ENCODE results near the gene CPZ.

Gene CPZ

GRCh38 chr4:8592366-8593263 lies at the start of gene CPZ:
TSS of gene CPZ (plus strand) at chr4:8592765. CDS start at chr4:8592834, 69 bp downstream.
- FAIRE-seq: no peak

DNA sequence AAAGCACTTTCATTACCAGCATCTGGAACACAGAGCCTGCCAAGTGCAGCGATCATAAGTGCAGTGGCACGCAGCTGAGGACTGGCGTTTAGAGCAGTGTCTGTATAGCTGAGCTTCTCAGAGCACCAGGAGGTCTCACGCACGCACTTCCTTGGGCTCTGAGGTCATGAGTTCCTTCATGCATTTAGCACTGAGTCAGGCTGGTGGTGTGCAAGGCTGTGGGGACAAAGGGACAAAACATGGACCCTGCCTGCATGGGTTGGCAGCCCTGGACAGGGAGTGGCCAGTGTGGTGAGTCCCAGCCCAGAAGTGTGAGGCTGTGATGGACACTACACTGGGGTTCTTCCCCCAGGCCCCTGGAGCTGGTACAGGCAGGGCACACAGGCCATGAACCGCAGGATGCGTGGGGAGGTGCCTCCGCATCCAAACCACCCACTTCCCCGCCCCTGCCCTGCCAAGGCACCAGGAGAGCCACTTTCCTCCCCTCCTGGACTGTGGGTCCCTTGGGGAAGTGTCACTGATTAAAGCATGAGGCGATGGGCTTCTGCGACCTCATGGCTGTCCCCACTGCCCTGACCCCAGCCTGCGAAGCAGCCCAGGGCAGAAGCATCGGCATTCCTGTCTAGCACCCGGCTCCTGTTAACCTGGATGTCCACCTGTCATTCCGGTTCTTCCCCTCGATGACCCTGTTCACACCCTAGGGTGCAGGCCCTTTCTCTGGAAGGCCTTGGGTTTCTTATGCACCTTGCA lies 49.6 kb upstream of the CPZ start:
- FAIRE-seq: no peak

DNA sequence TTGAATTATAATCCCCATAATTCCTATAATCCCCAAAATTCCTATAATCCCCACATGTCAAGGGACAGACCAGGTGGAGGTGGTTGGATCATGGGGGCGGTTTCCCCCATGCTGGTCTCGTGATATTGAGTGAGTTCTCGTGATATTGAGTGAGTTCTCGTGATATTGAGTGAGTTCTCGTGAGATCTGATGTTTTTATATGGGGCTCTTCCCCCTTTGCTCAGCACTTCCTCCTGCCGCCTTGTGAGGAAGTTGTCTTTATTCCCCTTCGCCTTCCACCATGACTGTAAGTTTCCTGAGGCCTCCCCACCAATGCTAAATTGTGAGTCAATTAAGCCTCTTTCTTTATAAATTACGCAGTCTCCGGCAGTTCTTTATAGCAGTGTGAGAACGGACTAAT lies 48.9 kb upstream of the CPZ start:
- FAIRE-seq: no peak

GRCh38 chr4:8544282-8544681 lies 48.3 kb upstream of the CPZ start:
- no peak for FAIRE-seq

DNA sequence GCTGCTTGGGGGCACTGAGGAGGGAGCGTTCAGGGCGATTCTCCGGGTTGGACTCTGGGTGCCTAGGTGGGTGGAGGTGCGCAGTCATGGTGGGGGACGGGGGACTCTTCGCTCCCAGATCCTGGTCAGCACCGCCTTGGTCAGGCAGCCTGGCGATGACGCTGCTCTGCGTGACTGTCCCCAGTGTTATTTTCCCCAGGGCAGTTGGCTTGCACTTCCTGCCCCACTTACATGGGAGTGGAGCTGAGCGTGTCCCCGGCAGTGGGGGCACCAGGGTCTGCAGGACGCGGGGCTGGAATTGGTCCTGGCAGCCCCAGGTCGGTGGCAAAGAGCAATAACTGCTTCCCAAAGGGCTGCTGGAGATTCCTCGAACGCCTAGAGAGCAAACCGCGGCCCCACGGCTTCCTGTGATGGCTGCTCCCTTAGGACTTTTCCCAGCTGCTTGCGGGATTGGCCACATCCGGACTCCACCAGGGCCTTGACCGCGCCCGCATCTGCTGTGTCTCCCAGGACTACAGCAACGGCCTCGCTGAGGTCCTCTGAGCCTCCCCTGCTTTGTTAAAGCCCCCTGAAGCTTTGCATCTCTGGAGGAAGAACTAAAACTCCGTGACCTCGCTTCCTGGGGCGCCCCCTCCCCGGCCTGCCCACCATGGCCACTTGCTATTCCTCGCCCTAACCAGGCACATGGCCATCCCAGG lies 47.7 kb upstream of the CPZ start:
- no peak for FAIRE-seq

DNA sequence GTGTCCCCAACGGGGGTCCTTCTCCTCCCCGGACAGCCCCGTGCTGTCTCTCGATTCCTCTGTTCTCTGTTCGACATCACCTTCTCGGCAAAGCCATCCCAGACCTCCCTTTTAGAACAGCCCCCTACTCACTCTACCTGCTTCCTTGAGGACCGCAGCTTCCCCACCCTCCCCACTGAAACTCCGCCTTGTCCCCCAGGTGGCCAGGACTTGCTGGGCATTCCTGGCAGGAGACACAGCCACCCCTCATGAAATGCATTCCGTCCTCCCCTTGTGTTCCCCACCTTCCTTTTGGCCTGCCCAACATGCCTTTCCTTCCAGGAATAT lies 47.2 kb upstream of the CPZ start:
- FAIRE-seq: no peak

DNA sequence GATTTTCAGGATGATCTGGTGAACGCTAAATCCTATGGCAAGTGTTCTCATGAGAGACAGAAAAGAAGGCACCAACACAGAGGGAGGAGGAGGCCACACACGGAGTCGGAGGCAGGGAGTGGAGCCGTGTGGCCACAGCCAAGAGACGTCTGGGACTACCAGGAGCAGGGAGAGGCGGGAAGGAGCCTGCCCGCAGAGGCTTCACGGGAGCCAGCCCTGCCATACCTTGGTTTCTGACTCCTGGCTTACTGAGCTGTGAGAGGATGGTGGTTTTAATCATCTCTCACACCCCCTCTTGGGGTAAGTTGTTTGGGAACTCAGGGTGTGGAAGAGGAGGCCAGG lies 45.8 kb upstream of the CPZ start:
- no peak for FAIRE-seq

- FAIRE-seq: no peak
Measured at GRCh38 chr4:8547108-8547911, 45.3 kb upstream of the CPZ start.

DNA sequence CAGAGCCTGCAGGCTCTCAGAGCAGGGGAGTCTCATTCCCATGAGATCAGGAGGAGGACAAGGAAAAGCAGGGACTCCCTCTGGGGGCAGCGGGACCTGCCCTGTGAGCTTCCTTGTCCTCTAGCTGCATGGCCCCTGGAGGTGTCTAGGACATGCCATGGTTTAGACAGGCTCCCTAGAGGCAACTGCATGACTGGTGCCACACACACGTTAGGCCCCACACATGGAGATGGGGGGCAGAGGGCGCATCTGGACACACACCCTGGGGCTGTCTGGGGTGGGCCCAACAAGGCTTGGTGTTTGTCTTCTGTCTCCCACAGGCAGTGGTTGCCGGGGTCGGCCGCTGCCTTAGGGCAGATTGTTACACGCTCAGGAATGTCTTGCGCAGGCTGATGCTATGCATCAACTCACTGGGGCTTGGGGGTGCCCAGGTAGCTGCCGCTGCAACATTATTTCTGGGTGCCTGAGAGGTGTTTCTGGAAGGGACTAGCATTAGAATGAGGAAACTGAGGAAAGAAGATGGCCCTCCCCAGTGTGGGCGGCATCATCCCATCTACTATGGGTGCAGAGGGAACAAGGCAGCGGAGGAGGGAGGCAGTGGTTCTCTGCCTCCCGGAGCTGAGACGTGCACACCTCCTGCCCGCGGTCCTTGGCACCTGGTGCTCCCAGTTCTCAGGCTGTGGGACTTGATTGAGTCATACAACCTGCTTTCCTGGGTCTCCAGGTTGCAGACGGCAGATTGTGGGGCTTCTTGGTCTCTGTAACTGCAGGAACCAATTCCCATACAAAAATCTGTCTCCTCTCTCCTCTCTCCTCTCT lies 44.4 kb upstream of the CPZ start:
- no peak for FAIRE-seq

DNA sequence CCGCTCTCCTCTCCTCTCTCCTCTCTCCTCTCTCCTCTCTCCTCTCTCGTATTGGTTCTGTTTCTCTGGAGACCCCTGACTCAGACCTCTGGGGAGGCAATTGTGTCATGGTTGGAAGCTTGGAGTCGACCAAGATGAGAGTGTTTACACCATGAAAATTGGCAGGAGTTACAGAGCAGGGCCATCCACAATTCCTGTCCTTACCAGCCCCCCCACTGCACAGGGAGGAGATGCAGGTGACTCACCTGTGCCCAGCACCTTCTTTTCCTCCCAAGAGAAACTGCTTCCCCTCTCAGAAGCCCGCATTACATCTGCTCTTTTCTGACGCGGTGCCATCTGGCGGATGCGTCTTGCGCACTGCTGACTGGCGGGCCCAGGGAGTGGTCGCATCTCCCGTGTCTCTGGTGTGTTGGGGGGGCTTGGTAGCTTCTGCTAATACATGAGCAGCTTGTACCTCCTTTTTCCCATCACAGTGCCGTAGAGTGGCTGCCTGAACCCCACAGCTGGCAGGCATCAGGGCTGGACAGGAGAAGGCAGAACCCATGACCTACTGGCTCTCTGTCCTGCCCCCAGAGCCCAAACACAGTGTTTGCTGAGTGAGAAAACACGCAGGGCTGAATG lies 43.7 kb upstream of the CPZ start:
- no peak for FAIRE-seq

- no peak for FAIRE-seq
Measured at GRCh38 chr4:8549352-8549931, 43.1 kb upstream of the CPZ start.

DNA sequence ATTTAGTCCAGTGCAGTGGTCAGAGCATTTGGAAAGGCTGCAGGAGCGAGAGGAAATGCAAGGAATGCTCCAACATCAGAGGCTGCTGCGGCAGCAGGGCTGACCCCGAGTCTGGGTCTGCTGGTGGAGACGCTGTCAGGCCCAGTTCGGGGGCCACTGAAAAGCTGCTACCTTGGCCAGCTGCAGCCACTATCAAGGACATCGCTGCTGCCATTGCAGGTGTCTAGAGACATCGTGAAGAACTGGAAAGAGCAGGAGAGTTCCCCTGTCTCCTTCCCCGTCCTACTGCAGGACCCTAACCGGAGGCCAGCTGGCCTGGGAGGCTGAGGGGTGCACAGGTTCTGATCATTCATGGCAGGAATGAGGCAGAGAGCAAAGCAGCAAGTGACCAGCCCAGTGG lies 41.9 kb upstream of the CPZ start:
- FAIRE-seq: no peak

- no peak for FAIRE-seq
Measured at GRCh38 chr4:8552024-8552423, 40.5 kb upstream of the CPZ start.

GRCh38 chr4:8552581-8553205 lies 39.9 kb upstream of the CPZ start:
- no peak for FAIRE-seq

DNA sequence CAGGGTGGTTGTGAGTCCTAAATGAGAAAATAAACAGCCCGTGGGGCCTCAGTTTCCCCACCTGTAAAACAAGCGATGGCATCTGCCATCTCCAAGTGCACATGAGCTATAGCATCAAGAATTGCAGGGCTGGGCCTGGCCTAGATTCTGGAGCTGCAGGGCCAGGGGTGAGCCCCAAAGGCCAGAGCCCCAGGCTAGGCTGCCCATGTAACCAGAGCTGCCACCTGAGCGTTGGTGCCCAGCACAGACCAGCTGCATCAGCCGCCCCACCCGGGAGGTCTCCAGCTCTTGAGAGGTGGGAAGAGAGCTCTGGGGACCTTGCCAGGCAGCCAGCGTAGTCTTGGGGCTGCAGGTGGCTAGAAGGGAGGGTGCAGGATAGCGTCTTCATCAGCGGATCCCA lies 39.3 kb upstream of the CPZ start:
- FAIRE-seq: no peak

GRCh38 chr4:8553991-8554405 lies 38.6 kb upstream of the CPZ start:
- no peak for FAIRE-seq

DNA sequence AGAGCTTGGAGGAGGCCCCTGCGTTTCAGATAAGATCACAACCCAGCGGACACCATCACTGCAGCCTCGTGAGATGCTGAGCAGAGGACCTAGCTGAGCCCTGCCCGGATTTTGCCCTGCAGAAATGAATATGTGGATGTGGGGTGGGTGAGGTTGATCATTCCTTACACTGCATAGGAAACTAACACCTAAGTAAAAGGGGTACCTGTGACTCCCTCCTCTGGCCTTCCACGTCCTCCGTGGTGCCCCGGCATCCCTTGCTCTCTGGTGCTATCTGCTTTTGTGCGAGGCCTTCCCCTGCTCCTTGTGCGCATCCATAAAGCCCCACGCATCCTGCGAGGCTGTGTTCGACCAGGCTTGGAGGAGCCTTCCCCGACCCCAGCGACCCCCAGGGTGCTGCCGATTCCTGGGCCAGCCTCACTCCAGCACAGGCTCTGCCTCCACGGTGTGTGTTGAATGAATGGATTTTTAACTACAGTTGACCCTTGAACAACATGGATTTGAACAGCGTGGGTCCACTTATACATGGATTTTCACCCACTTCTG lies 37.9 kb upstream of the CPZ start:
- FAIRE-seq: no peak

DNA sequence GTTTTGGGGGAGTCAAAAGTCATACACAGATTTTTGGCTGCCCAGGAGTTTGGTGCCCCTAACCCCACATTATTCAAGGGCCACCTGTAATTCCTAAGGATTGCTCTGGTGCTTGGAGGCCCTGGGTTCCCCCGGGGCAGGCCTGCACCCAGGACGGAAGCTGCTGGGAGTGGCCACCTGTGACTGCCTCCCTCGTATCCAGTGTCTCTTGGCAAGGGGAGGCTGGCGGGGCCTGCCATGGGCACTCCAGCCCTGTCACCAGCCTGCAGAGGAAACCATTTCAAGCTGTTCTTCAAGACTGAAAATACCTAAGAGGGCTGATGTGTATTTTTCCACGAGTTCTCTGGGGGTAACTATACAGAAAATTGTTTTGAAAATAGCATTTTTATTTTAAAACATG lies 36.8 kb upstream of the CPZ start:
- FAIRE-seq: no peak

DNA sequence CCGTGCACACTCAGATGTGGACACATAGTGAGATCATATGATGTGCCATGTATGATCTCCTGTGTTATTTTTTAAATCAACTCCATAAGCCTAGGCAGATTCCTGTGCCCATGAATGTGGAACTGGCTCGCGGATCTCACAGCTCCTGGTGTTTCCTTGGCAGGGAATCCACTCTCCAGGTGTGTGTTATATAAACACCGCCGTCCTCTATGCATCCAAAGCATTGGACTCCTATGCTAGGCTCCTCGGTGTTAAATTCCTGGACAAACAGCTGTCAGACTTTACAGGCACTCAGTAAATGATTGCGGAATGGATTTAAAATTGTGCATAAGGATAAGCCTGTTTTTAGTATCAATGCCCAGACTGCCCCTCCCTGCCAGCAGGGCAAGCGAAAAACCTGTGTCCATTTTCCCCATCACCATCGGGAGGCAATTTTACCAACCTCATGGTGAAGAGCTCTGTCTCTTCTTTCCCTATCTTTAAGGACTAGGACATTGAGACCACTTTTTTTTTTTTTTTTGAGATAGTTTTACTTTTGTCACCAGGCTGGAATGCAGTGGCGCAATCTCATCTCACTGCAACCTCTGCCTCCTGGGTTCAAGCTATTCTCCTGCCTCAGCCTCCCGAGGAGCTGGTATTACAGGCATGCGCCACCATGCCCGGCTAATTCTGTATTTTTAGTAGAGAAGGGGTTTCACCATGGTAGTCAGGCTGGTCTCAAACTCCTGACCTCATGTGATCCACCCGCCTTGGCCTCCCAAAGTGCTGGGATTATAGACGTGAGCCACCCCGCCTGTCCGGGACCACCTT lies 36.0 kb upstream of the CPZ start:
- FAIRE-seq: no peak

Data from colon (tissue), 2 donors.